Activated naive CD4-positive, alpha-beta T cell (primary cell): Measurements from ENCODE around the gene CYP2F1.
"Not testable (repeated sequence)": the region's sequence is repeated elsewhere in the genome, so short reads cannot be mapped to it uniquely, and the experiment has no call there.

Experiments used
- DNase-seq, 4 experiments: peaks; one replicate each; lab custom pipeline; 2025; lab: John Stamatoyannopoulos, UW

CYP2F1 gene, protein sequence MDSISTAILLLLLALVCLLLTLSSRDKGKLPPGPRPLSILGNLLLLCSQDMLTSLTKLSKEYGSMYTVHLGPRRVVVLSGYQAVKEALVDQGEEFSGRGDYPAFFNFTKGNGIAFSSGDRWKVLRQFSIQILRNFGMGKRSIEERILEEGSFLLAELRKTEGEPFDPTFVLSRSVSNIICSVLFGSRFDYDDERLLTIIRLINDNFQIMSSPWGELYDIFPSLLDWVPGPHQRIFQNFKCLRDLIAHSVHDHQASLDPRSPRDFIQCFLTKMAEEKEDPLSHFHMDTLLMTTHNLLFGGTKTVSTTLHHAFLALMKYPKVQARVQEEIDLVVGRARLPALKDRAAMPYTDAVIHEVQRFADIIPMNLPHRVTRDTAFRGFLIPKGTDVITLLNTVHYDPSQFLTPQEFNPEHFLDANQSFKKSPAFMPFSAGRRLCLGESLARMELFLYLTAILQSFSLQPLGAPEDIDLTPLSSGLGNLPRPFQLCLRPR

DNA sequence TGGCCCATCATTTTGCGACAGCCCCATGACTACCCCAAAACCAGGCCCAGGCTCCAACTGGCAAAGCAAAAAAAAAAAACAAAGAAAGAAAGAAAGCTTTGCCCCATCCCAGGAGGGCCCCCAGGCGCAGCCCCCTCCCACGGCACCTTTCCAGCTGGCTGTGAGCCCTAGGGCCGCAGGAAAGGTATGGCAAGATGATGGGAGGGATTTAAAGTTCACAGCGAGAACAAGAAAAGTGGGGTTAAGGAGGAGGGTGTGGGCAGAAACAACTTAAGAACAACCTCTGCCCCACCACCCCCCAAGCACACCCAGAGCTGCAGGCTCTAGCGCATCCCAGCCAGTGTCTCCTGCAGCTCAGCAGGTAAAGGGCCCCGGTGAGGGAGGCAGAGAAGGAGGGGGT is at the start of gene CYP2F1:
TSS of gene CYP2F1 (plus strand) at position 301 of the 400 bp plus-strand sequence. CDS start 1,757 bp downstream, outside the sequence.
- DNase-seq: no peak

DNA sequence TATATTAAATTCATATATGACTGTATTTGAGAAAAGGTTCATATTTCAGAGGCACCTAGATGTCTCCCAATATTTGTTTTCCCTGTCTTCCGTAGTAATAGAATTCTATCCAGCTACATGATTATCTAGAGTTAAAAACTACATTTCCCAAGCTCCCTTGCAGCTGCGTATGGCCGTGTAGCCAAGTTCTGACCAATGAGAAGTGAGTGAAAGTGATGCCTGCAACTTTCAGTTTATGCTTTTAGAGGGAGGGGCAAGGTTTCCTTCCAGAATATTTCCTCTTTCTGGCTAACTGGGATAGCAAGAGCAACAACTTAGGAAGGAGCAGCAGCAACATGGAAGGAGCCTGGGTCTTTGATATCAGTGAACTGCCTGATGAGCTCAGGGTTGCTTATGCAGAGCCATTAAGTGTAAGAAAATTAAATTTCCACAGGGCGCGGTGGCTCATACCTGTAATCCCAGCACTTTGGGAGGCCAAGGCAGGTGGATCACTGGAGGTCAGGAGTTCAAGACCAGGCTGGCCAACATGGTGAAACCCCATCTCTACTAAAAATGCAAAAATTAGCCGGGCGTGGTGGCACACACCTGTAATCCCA is 49.2 kb upstream of the CYP2F1 start:
- DNase-seq: no peak

DNA sequence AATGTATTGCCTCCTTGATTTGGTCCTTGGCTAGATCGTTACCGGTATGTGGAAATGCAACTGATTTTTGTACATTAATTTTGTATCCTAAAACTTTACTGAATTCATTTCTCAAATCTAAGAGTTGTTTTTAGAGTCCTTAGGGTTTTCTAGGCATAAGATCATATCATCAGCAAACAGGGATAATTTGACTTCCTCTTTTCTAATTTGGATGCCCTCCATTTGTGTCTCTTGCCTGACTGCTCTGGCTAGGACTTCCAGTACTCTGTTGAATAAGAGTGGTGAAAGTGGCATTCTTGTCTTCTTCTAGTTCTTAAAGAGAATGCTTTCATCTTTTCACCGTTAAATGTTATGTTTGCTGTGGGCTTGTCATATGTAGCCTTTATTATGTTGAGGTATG is 37.9 kb upstream of the CYP2F1 start:
- DNase-seq: no peak

DNA sequence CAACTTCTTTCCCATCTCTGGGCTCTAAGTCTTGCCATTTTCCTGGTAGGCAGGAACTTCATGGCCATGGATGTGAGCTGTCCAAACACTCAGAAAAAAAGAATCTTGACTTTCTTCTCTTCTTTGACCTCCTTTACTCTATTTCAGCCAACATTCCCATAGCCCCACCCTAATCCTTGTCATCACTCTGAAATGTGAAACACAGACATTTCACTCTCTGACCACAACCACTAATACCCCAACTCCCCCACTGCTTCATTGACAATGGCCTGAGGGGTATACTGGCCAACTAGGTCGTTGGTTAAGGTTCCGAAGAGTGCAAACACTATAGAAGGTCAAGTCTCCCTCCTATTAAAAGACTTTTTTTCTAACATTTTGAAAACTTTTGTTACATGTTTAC is 30.7 kb upstream of the CYP2F1 start:
- DNase-seq: no peak

DNA sequence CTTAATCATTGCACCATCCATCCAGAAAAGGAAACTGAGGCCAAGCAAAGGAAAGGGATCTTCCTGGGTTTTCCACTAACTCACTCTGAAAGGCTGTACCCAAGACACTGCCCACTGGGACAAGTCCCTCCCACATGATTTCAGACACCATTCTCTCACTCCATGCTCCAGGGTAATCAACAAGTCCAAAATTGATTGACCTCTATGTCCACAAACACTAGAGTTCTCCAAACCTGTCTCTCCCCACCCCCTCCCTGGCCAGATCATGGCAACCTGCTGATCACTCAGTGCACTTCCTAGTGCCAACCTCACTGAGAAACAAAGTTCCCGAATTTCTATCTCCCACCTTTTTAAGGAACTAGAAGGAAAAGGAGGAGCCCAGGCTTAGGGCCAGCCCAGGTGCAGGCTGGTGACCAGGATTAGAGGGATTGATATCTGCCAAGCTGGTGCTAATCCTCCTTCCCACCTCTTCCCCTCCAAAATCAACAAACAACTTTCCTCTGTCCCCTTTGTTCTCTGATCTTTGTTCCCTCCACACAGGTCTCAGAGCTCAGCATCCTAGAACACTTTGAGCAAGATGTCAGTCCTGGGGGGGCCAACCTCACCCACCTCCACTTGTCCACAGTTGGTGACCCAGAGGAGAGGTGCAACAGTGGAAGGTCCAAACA is 28.4 kb upstream of the CYP2F1 start:
- no peak for DNase-seq

DNA sequence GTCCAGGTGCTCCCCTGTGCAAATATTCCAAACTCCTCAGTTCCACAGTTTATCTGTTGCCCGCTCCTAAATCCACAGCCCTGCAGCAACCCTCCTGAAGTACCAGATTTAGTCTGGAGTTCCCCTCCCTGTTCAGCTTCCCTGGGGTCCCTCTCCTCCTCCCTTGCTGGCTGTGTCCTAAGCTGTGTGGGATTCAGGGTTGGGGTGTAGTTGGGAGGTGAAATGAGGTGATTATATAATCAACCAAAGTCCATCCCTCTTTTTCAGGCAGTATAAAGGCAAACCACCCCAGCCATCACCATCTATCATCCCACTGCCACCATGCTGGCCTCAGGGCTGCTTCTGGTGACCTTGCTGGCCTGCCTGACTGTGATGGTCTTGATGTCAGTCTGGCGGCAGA is 26.1 kb upstream of the CYP2F1 start, which contains the start of gene CYP2A13:
TSS of gene CYP2A13 (plus strand) at position 301 of the 400 bp plus-strand sequence. CDS start at position 322, 21 bp downstream.
- DNase-seq: no peak

DNA sequence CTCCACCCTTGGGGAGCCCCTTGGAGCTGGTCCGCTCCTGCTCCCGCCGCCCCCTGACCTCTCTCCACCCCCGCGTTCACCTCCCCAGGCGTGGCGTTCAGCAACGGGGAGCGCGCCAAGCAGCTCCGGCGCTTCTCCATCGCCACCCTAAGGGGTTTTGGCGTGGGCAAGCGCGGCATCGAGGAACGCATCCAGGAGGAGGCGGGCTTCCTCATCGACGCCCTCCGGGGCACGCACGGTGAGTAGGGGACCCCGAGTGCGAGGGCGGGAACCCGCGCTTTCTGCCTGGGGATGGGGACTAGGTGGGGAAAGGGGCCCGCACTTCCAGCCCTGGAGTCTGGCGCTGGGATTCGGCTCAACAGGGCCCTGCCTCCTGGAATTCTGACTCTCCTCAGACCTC is 24.3 kb upstream of the CYP2F1 start:
- DNase-seq: no peak

DNA sequence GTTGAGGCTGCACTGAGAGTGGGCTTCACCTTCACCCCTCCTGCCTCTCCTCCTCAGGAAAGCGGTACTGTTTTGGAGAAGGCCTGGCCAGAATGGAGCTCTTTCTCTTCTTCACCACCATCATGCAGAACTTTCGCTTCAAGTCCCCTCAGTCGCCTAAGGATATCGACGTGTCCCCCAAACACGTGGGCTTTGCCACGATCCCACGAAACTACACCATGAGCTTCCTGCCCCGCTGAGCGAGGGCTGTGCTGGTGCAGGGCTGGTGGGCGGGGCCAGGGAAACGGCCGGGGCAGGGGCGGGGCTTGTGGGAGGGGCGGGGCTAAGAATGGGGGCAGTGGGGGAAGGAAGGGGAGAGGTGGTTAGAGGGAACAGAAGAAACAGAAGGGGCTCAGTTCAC is 18.5 kb upstream of the CYP2F1 start:
- no peak for DNase-seq

DNA sequence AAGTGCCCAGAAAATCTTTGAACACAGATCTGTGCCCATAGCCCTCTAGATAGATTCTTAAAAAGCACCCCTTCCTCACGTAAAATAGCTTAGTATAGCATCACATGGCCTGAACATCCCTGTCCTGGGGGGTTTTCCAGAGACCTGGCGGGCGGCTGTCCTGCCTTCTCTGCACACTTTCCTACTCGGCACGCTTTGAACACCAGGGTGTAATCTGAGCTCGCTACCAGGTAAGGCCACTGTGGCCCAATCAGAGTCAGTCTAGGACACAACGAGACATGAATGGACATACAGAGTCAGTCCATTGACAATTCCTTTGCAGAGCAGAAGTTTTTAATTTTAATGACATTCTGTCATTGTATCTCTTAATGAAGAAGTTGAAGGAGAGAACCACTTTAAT is 17.9 kb upstream of the CYP2F1 start:
- DNase-seq: no peak

DNA sequence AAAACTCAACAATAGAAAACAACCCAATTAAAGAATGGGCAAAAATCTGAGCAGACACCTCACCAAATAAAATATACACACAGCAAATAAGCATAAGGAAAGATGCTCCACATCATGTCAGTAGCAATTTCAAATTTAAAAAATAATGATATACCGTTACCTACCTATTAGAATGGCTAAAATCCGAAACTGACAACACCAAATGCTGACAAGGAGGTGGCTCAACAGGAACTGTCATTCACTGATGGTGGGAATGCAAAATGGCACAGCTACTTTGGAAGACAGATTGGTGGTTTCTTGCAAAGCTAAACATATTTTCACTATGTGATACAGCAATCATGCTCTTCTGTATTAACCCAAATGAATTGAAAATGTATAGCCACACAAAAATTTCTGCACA is 16.9 kb upstream of the CYP2F1 start:
- no peak for DNase-seq

DNA sequence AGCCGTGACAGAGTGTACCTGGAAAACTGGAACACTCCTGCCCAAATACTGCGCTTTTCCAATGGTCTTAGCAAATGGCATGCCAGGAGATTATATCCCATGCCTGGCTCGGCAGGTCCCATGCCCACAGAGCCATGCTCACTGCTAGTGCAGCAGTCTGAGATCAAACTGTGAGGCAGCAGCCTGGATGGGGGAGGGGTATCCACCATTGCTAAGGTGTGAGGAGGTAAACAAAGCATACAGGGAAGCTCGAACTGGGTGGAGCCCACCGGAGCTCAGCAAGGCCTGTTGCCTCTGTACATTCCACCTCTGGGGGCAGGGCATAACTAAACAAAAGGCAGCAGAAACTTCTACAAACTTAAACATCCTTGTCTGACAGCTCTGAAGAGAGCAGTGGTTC is 15.5 kb upstream of the CYP2F1 start:
- DNase-seq: no peak

DNA sequence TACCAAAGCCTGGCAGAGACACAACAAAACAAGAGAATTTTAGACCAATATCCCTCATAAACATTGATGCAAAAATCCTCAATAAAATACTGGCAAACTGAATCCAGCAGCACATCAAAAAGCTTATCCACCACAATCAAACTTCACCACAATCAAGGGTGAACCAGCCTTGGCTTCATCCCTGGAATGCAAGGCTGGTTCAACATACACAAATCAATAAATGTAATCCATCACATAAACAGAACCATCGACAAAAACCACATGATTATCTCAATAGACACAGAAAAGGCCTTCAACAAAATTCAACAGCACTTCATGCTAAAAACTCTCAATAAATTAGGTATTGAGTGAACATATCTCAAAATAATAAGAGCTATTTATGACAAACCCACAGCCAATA is 12.0 kb upstream of the CYP2F1 start:
- DNase-seq: not testable (repeated sequence)

DNA sequence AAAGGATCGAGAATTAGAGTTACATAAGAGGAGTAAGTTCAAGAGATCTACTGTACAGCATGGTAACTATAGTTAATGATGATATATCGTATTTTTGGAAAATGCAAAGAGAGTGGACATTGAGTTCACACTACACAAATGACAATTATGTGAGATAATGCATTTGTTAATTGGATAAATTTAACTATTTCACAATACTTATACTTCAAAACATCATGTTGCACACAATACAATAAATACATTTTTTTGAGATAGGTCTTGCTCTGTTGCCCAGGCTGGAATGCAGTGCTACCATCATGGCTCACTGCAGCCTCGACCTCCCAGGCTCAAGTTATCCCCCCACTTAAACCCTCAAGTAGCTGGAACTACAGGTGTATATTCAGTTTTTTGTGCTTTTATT is 8.1 kb upstream of the CYP2F1 start:
- DNase-seq: no peak

DNA sequence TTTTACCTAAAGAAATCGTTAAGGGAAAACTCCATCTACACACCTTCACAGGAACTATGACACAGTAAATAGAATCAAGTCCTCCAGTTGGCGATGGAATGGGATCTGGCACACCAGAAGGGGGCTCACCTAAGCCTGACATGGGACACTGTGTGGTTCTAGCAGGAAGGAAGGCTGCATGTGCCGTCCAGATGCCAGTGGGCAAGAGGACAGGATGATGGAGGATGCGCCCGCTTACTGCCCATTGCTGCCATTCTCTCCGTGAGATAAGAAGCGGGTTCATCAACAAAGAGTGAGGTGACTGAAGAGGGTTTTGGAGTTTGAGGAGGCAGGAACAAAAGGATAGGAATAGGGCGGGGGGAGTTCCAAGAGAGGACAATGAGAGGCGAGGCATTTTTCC is 2.9 kb upstream of the CYP2F1 start:
- DNase-seq: no peak

DNA sequence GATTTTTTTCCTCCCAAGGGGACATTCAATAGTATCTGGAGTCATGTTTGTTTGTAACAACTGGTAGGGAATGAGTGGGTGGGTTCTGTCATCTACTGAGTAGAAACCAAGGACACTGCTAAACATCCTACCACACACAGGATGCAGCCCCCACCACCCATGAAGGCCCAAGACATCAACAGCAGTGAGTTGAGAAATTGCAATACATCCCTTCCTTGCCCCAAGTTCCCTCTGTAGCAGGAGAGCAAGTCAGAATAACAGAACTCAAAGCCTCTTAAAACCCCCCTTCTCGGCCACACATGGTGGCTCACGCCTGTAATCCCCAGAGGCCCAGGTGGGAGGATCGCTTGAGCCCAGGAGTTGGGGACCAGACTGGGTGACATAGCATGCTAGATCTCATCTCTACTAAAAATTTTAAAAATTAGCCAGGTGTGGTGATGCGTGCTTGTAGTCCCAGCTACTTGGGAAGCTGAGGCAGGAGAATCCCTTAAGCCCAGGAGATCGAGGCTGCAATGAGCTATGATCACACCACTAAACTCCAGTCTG is 2.4 kb upstream of the CYP2F1 start:
- DNase-seq: no peak

DNA sequence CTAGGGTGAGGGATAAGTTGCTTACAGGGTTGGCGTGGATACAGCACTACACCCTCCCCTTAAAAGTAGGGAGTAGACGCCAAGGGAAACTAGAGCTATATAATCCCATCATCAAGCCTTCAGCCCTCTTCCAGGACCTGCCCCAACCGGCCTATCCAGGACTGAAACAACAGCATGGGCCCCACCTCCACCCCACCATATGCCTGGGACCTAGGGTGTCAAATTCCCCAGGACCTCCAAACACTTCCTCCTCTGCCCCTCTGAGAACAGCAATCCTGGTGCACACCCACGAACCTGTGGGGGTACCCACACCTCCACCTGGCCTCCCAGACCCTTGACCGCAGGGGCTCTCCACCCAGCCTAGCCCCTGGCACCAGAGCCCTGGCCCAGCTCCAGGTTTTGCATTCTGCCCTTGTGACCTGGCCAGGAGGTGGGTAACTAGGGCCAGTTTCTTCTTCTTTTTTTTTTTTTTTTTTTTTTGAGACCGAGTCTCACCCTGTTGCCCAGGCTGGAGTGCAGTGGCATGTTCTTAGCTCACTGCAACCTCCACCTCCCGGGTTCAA is 1.4 kb upstream of the CYP2F1 start:
- DNase-seq: no peak

DNA sequence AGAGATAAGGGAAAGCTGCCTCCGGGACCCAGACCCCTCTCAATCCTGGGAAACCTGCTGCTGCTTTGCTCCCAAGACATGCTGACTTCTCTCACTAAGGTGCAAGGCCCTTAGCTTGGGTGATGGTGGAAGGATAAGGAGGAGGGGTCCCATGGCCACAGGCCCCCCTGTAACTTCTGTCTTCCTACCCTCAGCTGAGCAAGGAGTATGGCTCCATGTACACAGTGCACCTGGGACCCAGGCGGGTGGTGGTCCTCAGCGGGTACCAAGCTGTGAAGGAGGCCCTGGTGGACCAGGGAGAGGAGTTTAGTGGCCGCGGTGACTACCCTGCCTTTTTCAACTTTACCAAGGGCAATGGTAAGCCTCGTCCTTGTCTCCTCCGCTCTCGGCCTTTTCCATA is 2.0 kb downstream of the CYP2F1 start:
- DNase-seq: no peak

DNA sequence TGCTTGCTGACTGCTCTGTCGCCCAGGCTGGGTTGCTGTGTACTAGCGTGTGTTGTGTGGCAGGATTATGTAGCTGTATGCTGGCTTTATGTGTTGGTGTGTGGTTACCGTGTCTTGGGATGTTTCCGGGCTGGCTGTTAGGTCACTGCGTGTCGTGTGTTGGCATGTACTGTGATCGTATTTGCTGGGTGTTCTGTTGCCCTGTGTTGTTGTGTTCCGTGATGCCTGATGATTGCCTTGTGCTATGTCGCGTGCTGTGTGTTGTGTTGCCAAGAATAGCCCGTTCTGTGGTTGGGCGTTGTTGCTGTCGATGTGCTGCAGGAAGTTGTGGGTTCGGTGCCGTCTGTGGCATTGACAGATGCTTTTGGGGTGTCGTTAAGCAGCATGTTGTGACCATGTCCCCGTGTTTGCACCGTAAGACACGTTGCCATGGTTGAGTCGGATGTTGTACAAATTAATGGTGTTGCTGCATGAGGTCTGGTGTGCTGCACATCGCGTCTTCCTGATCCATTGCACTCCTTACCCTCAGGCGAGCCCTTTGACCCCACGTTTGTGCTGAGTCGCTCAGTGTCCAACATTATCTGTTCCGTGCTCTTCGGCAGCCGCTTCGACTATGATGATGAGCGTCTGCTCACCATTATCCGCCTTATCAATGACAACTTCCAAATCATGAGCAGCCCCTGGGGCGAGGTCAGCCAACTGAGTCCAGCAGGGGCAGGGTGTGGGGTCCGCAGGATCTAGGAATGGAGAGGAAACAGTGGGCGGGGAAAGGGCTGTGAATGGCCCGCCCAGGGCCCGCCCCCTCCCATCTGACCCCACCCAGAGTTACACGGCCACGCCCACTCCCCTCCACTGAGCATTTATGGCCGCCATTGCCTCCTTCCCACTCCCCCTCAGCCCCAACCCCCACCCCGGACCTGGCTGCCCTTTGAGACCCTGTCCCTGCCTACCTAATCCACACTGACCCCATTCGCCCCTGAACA is 7.0 kb downstream of the CYP2F1 start:
- peak in 2 of 4 experiments; percentile 52 to 58 for DNase-seq

DNA sequence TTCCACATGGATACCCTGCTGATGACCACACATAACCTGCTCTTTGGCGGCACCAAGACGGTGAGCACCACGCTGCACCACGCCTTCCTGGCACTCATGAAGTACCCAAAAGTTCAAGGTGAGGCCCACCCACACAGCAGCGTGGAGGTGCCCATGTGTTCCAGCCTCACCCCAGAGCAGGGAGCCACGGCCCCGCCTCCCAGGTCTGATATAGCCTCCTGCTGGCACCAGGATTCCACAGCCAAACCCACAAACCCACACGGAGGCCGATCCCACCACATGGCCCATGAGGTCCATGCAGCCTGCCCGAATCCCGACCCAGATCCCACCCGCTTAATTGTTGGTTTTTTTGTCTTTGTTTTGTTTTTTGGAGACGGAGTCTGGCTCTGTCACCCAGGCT is 8.6 kb downstream of the CYP2F1 start:
- not testable (repeated sequence) for DNase-seq

DNA sequence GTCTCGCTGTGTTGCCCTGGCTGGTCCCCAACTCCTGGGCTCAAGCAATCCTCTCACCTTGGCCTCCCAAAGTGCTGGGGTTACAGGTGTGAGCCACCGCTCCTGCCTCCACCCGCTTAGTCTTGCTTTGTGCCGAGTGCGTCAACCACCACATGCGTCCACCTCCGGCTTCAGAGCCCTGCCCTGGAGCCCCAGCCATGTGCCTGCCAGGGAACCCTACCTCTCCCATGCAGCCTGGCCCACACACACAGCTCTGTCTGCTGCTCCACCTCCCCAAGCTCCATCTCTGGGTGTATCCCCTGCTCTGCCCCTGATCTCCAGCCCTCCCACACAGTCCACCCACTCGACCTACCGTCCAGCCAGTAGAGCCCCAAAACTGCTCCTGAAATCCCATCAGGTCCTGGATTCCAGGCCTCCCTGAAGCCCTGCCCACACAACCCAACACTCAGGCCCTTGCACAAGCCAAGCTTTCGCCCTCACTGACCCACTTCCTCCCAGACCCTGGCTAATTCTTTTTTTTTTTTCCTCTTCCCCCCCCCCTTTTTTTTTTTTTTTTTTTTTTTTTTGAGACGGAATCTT is 9.6 kb downstream of the CYP2F1 start:
- no peak for DNase-seq

DNA sequence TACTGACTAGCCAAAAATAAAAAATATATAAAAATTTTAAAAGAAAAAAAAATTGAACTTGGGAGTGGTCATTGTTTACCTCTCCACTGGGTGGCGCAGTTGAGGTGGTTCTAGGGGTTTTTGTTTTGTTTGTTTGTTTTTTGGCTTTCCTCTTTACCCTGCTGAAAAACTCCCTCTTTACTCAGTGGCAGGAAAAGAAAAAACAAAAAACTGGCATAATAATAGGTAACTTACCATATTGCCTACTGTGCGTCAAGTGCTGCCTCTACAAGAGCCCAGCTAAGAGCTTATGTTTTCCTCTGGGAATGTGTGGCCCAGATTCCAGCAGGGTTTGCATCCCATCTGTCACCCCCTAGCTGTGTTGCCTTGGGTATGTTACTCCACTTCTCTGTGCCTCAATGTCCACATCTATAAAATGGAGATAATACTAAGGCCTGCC is 12.6 kb downstream of the CYP2F1 start:
- peak in 2 of 4 experiments; percentile 22 to 26 for DNase-seq
